ENCODE data around the gene CDK14.

- TF ChIP-seq CTCF (conservative IDR thresholded peaks at IDR 0.05 in 1 of 2, IDR thresholded peaks at IDR 0.05 in 1 of 2; ENCODE audit: low read depth in 1 of 2, low read length in 2 of 2), result no peak
- no peak for TF ChIP-seq EZH2 (IDR thresholded peaks at IDR 0.05; ENCODE audit: low read length, missing control alignments)
Observed at GRCh38 chr7:90692396-90692795, 96.3 kb downstream of the CDK14 start.

All from fibroblast of lung (primary cell).